GM19023 (cell line): ENCODE measurements around the gene EDDM13.
"Not testable (repeated sequence)": the region's sequence is repeated elsewhere in the genome, so short reads cannot be mapped to it uniquely, and the experiment has no call there.

Experiments used
- ATAC-seq: cut with Tn5 transposase; IDR thresholded peaks from one replicate; pipeline ENCODE4 v1.9.1; 2021; ENCODE audit warnings: mild to moderate bottlenecking, moderate library complexity; ENCODE audit not compliant: unreplicated experiment

Gene EDDM13

DNA sequence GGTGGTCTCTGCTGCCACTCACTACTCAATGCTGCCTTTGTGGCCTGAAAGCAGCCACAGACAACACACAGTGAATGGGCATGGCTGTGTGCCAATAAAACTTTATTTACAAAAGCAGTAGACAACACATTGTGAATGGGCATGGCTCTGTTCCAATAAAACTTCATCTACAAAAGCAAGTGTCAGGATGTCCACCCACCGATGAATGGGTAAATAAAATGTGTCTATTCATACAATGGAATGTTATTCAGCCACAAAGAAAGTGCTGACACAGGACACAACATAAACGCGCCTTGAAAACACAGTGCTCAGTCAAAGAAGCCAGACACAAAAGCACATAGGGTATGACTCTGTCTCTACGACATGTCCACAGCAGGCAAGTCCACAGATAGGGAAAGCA lies 22.0 kb downstream of the EDDM13 start:
- ATAC-seq, result no peak

DNA sequence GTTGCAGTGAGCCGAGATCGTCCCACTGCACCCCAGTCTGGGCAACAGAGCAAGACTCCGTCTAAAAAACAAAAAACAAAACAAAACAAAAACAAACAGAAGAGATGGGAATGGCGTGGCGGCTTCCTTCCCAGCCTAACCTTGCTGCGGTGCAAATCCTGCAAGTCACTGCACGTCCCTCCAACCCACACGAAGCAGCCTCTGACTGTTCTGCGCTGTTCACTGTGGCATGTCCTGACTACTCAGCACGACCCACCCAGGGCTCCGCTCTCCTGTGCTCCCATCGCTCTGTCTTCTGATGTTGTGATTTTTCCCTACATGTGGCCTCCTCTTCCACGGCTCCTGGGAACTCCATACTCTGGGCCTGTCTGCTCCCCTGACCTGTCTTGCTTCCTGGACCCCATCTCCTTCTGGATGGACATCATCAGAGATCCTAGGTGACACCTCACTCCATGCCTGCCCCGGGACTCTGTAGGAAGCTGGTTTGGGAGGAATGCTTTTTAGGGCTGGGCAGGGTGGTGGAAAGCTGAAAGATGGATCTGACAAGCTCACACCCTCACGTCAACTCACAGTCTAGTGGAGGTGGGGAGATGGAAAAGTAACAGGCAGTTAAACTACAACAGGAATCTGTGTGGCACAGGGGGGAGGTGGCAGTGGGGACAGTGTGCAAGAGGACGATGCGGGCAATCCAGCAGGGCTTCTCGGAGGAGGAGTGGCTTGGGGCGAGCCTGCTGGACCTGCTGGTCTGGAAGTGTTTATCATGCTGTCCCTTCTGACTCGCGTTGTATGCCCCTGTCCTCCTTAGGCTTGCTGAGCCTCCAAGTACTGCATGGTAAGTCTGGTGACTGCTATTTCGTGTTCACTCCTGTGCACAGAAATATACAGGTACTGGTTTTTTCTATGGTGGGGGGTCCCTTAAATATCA lies 23.2 kb downstream of the EDDM13 start:
- ATAC-seq, result no peak

DNA sequence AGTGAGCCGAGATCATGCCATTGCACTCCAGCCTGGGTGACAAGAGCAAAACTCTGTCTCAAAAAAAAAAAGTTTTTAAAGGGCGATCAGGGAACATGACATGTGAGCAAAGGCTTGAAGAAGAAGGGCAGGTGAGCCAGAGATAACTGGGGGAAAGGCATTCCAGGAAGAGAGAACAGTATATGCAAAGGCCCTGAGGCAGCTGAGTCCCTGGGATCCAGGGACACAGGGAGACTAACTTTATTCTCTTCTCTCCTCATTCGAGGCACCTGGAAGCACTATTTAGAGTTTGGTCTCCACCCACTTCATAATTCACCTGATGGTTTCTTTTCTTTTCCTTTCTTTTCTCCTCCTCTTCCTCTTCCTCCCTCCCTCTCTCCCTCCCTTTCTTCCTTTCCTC lies 24.5 kb downstream of the EDDM13 start:
- no peak for ATAC-seq

DNA sequence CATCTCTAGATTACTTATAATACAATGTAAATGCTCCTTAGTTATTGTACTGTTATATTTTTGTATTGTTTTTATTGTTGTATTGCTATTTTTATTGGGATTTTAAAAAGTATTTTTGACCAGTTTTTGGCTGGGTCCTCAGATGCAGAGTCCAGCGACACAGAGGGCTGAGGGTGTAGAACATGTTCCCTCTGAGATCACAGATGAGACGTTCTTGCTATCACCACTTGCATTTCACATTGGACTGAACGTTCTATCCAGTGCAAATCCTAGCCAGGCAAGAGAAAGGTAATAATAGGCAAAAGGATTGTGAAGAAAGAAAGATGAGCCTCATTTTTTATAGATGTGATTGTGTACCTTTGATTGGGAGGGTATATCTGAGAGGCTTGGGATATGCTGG lies 27.1 kb downstream of the EDDM13 start:
- no peak for ATAC-seq

DNA sequence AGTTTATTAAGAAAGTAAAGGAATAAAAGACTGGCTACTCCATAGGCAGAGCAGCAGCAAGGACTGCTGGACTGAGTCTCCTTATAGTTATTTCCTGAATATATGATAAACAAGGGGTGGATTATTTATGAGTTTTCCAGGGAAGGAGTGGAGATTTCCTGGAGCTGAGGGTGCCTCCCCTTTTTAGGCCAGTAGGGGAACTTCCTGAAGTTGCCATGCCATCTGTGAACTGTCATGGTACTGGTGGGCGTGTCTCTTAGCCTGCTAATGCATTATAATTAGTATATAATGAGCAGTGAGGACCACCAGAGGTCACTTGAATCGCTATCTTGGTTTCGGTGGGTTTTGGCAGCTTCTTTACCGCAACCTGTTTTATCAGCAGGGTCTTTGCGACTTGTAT lies 28.6 kb downstream of the EDDM13 start:
- ATAC-seq, result no peak

DNA sequence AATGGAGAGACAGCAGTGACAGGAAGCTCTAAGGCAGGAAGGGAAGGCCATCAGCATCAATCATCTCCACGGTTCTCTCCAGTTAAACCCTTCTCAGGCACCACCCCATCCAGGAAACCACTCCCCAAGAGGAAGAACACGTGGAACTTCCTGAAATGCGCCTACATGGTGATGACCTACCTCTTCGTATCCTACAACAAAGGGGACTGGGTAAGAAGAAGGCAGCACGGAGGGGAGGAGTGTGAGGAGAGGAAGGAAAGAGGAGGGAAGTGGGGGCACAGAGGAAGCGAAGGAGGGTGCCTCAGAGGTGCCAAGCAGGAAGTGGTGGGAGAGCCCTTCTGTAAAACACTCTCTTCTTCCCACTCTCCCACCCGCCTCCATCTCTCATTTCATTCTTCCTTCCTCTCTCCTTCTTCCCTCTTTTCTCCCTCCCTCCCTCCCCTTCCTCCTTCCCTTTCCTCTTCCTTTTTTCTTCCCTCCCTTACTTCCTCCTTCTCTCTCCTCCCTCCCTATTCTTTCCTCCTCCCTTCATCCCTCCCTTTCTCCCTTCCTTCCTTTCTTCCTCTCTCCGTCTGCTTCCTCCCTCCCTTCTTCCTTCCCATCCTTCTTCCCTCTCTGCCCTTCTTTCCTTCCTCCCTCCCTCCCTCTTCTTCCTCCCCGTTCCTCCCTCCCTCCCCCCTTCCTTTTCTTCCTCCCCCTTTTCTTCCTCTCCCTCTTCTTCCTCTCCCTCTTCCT lies 29.5 kb downstream of the EDDM13 start:
- no peak for ATAC-seq

DNA sequence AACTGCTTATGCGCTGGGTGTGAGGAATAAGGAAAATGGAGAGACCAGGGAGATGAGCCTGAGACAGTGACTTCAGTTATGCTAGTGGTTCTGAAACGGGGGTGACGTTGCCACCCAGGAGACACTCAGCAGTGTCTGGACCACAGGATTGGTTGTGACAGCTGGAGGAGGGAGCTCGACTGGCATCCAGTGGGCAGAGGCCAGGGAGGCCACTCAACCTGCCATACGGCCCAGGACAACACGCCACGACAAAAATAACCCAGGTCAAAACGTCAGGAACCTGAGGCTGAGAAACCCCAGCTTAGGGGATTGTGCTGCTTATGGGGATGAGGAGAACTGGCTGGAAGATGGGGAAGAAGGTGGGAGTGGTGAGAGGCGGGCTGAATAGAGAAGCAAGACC lies 31.7 kb downstream of the EDDM13 start:
- no peak for ATAC-seq

DNA sequence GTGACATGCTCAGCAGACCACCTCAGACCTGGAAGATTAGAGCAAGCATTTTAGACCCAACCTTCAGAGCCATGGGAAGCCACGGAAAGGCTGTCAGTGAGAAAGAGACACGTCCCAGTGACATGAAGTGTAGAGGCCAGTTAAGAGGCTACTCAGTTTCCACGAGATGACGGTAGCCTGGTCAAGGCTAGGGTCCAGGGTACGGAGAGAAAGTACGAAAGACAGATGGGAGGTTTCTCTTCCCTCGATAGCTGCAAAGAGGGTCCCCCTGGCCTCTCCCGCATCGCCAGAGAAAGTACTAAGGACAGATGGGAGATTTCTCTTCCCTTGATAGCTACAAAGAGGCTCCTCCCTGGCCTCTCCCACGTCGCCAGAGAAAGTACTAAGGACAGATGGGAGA lies 33.5 kb downstream of the EDDM13 start:
- no peak for ATAC-seq

DNA sequence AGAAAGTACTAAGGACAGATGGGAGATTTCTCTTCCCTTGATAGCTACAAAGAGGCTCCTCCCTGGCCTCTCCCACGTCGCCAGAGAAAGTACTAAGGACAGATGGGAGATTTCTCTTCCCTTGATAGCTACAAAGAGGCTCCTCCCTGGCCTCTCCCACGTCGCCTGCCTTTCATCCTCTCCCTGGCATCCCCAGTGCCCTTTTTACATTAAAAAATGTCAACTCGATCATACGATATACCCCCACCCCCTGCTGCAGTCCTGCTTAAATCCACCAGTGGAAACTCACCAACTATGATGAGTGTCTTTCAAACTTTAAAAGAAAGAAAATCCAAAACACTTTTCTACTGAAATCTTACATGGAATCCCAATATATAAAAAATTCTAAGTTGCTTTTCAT lies 34.5 kb downstream of the EDDM13 start:
- not testable (repeated sequence) for ATAC-seq

DNA sequence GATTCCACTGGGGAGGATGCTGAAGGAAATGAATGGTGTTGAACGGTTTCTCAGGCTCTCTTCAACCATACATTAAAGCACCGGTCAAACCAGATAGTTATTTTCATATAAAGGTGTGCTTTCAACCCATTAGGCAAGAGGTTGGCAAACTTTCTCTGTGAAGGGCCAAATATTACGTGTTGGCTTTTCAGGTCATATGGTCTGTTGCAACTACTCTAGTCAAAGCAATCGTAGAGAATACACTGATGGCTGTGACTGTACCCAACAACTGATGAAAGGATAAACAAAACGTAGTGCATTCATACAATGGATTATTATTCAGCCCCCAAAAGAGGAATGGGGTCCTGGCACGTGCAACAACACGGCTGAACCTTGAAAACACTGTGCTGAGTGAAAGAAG lies 36.2 kb downstream of the EDDM13 start:
- no peak for ATAC-seq

DNA sequence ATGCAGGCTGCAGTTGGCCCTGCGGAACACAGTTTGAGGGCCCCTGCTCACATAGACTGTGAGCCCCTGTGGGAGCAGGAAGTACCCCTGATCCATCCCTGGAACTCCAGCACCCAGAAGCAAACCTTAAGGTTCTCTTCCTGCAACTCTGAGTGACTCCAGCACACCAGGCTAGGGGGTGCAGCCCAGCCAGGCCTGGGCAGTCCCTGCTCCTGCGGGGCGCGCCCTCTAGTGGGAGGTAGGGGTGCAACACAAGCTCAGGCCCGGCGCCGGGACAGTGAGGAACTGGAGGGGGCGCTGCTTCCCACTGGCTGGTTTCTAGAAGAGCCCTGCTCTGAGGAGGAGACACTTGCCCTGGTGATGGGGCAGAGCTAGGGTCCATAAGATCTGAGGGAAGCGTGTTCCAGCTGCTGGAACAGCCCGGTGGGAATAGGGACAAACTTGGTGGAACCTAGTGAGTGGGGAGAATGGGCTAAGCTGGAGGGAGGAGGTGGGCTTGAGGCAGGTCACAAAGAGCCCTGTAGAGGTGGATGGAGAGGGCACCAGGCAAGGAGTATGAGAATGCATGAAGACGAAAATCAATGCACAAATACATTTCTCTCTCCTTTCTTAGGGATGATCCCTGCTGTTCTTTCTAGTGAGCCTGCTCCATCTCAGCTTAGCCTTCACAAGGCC lies 37.1 kb downstream of the EDDM13 start:
- no peak for ATAC-seq

DNA sequence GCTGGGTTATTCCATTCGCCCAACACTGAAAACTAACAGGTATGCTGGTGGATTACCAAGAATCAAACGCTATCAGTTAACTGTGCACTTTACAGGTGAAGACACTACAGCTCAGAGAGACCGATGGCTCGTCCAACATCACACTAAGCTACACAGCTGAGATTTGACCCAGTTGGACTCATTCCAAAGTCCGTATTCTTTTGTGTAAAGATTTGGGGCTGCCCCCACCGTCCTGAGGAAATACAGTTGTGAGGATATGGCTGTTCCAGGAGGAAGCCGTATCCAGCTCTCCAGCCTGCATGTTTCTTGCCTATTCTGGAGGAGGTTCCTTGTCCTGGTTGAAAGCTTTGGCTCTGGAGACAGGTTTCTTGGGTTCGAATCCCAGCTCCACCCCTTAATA lies 37.9 kb downstream of the EDDM13 start:
- no peak for ATAC-seq

DNA sequence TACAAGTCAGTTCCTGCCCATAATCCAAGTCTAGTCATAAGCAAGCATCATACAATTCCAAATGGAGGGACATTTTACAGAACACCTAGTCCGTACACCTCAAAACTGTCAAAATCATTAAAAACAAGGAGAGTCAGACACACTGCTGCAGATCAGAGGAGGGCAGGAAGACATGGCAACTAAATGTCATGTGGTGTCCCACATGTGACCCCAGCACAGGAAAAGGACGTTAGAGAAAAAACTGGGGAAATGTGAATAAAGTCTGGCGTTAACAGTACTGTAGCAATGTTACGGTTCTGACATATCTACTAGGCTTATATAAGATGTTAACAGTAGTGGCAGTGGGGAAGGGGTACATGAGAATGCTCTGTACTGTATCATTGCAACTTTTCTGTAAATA lies 39.8 kb downstream of the EDDM13 start:
- no peak for ATAC-seq

DNA sequence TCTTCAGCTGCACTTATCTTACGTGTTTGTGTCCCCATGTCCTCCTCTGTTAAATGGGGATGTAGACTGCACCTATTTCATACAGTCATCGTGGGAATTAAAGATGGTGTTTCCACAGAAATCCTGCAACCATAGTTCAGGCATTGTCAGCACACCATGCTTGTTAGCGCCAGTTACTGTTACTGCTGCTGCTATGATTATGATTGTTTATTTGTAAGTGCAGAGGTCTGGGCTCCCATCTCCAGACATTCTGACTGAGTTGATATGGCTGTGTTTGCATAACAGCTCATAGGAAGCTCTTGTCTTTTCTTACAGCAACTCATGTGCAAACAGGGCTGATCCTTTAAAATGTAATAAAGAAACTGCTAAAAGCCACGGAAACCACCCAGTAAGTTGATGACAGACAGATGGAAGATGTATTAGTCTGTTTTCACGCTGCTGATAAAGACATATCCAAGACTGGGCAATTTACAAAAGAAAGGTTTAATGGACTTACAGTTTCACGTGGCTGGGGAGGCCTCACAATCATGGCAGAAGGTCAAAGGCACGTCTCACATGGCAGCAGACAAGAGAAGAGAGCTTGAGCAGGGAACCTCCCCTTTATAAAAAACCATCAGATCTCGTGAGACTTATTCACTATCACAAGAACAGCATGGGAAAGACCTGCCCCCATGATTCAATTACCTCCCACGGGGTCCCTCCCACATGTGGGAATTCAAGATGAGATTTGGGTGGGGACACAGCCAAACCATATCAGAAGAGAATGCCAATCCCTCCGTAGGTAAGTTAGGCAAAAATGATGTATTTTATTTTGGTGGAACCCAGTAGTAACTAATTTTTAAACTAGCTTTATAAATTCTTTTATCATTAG lies 40.5 kb downstream of the EDDM13 start:
- no peak for ATAC-seq

DNA sequence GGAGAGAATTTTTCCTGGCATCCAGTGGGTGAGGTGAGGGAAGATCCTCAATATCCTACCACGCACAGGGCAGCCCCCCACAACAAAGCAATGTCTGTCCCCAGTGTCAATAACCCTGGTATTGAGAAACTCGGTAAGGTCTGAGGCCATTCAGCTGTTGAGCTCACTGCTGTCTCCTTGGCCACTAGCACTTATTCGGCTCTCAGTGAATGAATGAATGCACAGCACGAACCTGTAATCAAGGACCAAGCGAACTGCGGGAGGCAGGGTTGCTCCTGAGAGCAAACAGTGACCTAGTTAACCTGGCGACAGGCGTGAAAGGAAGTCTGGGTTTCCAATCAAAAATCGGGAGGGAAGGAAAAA lies 41.5 kb downstream of the EDDM13 start:
- ATAC-seq, result no peak

DNA sequence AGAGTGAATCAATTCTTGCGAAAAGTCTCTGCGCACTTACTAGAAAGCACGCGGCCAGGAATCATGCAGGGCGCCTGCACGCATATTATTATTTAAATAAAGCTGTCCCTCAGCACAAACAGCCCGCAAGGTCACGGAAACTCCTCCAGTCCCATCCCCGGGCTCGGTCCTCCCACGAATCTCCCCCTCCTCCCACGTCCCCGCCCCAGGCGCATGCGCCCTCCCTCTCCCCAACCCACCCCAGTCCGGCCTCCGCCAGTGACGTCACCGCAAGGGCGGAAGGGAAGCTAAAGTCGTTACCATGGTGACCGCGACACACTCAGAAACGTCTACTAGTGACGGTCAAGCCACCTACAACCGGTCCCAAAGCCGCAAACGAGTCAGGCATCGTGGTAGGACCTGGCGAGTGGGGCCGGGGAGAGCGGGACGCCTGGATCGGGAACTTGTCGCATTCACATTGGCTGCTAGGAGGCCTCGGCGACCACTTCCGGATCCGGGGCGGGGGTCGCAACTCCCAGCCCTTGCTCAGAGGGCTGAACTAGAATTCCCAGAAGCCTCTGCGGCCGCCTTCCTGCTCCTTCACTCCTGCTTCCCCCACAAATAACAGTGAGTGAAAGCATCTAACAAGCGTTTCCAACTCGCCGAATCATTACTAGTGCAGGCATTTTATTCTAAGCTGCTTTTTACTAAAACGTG lies 42.0 kb downstream of the EDDM13 start, which contains the start of gene ZSCAN5A:
TSS of gene ZSCAN5A (minus strand) at position 459 of the 696 bp plus-strand sequence. CDS start 89,793 bp downstream, outside the sequence.
- peak; percentile 74 for ATAC-seq

DNA sequence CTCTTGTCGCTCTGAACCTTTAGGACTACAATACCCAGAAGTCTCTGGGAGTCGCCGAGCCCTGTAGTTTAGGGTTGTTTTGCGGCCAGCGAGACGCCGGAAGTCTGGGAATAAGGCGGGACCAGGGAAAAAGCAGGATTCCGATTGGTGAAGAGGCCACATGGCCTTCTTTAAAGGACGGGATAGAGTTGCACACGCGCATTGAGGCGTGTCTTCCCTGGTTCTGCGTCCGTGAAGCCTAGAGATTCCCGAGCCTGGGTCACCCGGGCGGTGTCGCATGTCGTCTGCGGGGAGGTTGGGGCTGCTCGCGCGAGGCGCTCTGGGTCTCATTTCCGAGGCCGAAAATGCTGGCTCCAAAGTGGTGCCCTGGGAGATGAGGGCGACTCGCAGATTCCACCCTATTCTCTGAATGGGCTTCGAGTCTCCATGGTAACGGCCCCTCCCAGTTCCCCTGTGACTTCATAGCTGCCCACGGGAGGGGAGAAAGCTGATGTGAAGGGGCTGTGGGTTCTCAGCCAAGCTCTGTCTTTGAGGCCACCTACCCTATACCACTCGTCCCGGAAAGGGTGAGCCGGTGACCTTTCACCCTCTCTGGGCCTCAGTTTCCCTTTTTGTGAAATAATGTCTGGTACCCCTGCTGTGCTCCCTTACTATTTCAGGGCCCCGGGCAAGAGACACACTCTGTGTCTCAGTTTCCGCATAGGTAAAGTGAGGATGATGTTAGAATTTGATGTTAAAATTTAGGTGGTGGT lies 42.7 kb downstream of the EDDM13 start:
- ATAC-seq, result peak; percentile 81

DNA sequence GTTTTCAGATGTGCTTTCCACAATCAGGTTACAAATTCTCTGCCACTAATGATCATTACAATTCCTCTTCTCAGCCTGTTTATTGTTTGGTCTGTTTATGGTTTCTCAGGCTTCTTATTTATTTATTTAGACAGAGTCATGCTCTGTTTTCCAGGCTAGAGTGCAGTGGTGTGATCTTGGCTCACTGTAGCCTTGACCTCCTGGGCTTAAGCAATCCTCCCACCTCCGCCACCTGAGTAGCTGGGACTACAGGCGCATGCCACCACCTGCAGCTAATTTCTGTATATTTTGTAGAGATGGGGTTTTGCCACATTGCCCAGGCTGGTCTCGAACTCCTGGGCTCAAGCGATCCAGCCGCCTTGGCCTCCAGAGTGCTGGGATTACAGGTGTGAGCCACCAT lies 44.2 kb downstream of the EDDM13 start:
- no peak for ATAC-seq

DNA sequence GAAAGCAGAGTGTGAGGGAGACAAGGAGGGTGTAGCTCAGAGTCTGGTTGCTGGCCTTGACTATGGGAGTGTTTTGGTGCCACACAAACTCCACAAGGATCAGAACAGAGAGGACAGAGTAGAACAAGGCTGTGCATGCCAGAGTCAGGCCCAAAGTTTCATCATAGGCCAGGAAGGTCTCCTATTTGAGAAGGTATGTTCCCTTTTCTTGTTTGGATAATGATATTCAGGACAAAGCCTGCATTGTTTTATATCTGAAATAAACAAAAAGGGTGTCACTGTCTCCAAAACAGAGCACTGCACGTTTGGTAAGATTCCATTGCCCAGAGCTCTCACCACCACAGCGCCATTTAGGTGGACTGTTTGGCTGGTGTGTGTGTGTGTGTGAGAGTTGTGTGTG lies 45.2 kb downstream of the EDDM13 start:
- no peak for ATAC-seq
